ENCODE results near the gene POU6F2. TPM values are rescaled to one million over a fixed set of nuclear protein-coding genes. Genes with fewer than 3 reads are reported as not detected.

The POU6F2 gene
- total and polyA plus RNA-seq, 9 of the 15 experiments (the other 6 are each of a cell fraction or from before 2014, with no cell fraction given): 0.29 to 1.5 (median 0.96) TPM

DNA sequence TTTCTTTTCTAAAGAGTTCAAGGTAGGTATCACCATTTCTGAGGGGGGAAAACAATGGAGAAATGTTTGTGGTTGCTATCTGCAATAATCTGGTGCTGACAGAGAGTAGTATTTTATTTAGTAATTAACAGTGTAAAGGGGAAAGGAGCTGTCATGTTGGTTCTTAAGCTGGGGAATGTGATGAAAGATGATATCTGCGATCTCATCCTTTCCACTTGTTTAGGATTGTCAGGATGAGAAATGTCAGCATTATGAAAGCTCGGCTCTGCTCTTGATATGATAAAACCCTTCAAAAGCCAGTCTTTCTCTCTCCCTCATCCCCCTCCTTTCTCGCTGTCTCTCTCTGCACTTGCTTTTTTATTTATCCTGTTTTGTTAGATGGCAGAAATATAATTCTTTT, 106.1 kb downstream of the POU6F2 start:
- WGBS (ENCODE audit: insufficient coverage, low coverage, missing lambda C conversion rate): 0% methylated on average over 3 of the region's 3 CpGs
- Histone ChIP-seq H4K20me1 (replicated peaks; ENCODE audit: control insufficient read depth, insufficient read depth, low read length) (no peaks in the 10 kb centered on the region), H3K9me3 (replicated peaks; ENCODE audit: control insufficient read depth, insufficient read depth, low read depth, low read length) (no peaks in the 10 kb centered on the region), H3K9ac (ENCODE audit: insufficient read depth in 1 of 2, low read depth in 2 of 2, low read length in 2 of 2) (no peak overlapping the region), H3K27me3 (ENCODE audit: control insufficient read depth in 2 of 2, insufficient read depth in 2 of 2, low read length in 2 of 2) (peaks cover 2 to 8% of the 10 kb centered on the region in 2 experiments), H3K79me2 (ENCODE audit: control insufficient read depth, insufficient read depth, low read length) (no peaks in the 10 kb centered on the region), H3K4me3 (no peak overlapping the region), H3K27ac (ENCODE audit: extremely low read depth, low read depth, low read length) (no peak overlapping the region), H3K9me1 (ENCODE audit: control insufficient read depth, insufficient read depth, low read length) (no peaks in the 10 kb centered on the region), H2AFZ (ENCODE audit: low read depth, low read length) (no peak overlapping the region), H3K36me3 (ENCODE audit: control insufficient read depth, insufficient read depth, low read length) (no peaks in the 10 kb centered on the region), H3K4me2 (ENCODE audit: insufficient read depth, low read length) (no peak overlapping the region), H3K4me1 (replicated peaks in 1 of 2; ENCODE audit: control insufficient read depth in 2 of 2, insufficient read depth in 2 of 2, low read length in 2 of 2) (no peaks in the 10 kb centered on the region)
- DNase-seq (ENCODE audit: extremely low read depth in 1 of 4, low spot score in 3 of 4) (no peak), FAIRE-seq (no peak), ATAC-seq (no peak)
- TF ChIP-seq, protein P1, sequence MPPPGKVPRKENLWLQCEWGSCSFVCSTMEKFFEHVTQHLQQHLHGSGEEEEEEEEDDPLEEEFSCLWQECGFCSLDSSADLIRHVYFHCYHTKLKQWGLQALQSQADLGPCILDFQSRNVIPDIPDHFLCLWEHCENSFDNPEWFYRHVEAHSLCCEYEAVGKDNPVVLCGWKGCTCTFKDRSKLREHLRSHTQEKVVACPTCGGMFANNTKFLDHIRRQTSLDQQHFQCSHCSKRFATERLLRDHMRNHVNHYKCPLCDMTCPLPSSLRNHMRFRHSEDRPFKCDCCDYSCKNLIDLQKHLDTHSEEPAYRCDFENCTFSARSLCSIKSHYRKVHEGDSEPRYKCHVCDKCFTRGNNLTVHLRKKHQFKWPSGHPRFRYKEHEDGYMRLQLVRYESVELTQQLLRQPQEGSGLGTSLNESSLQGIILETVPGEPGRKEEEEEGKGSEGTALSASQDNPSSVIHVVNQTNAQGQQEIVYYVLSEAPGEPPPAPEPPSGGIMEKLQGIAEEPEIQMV (tag; conservative IDR thresholded peaks at IDR 0.05; ENCODE audit: low read depth): no peak
- TF ChIP-seq SAFB (IDR thresholded peaks at IDR 0.05; ENCODE audit: borderline replicate concordance, low read depth, low read length): no peak
- TF ChIP-seq, protein P2, sequence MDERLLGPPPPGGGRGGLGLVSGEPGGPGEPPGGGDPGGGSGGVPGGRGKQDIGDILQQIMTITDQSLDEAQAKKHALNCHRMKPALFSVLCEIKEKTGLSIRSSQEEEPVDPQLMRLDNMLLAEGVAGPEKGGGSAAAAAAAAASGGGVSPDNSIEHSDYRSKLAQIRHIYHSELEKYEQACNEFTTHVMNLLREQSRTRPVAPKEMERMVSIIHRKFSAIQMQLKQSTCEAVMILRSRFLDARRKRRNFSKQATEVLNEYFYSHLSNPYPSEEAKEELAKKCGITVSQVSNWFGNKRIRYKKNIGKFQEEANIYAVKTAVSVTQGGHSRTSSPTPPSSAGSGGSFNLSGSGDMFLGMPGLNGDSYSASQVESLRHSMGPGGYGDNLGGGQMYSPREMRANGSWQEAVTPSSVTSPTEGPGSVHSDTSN (CRISPR knock-in tag; IDR thresholded peaks at IDR 0.05; ENCODE audit: low read depth): no peak
- TF ChIP-seq, protein P2 (tag; conservative IDR thresholded peaks at IDR 0.05; ENCODE audit: low read depth): 0 out of 2 replicates have a peak, but pooled peaks have one; percentile 28
- intact Hi-C loops (cut with micrococcal nuclease): loop anchor here (10.0 kb wide), 1 partner anchor 149 kb away; no protein-coding TSS in a partner anchor
- BruUV-seq (replicated peaks): no TSS peak
- in situ Hi-C loops (cut with MboI): no loop called here
- CTCF ChIA-PET (ENCODE audit: low intra/inter-chr PET ratio): no interaction called here
- POLR2A ChIA-PET: no interaction called here
